KMS-11 (cell line): ENCODE measurements around the gene CAMK2G.
A peak's percentile ranks its signal among the peaks of the same experiment; 100 is the strongest.

Experiments used
- H2AFZ ChIP-seq: fragments of 200-600 bp; sonication (generic); 2 replicates; pipeline ENCODE4 v1.6.1; 2016; ENCODE audit warnings: antibody characterized with exemption, mixed run types, low read depth
- H3K27ac ChIP-seq: fragments of 200-600 bp; sonication (generic); 2 replicates; pipeline ENCODE4 v1.6.1; 2016; ENCODE audit warnings: mild to moderate bottlenecking, mixed run types
- H3K27me3 ChIP-seq: fragments of 200-600 bp; sonication (generic); 2 replicates; pipeline ENCODE4 v1.6.1; 2017; ENCODE audit warnings: mild to moderate bottlenecking, low read depth, mixed run types, moderate library complexity; ENCODE audit not compliant: insufficient read depth
- H3K36me3 ChIP-seq: fragments of 200-600 bp; sonication (generic); 2 replicates; pipeline ENCODE4 v1.6.1; 2017; ENCODE audit warnings: mild to moderate bottlenecking, mixed run types; ENCODE audit not compliant: insufficient read depth
- H3K4me1 ChIP-seq: fragments of 200-600 bp; sonication (generic); 2 replicates; pipeline ENCODE4 v1.6.1; 2016; ENCODE audit warnings: mild to moderate bottlenecking, low read depth, mixed run types; ENCODE audit not compliant: poor library complexity, severe bottlenecking
- H3K4me2 ChIP-seq: fragments of 200-600 bp; sonication (generic); 2 replicates; pipeline ENCODE4 v1.7.0; 2016; ENCODE audit warnings: mild to moderate bottlenecking, mixed run types
- H3K4me3 ChIP-seq: fragments of 200-600 bp; sonication (generic); IDR thresholded peaks from 2 replicates; pipeline ENCODE4 v1.6.1; 2017; ENCODE audit warnings: low read depth, low read length, mixed read lengths; ENCODE audit not compliant: insufficient read depth
- H3K79me2 ChIP-seq: fragments of 200-600 bp; sonication (generic); 2 replicates; pipeline ENCODE4 v1.6.1; 2016; ENCODE audit warnings: low read depth, mixed run types; ENCODE audit not compliant: insufficient read depth
- H3K9ac ChIP-seq: fragments of 200-600 bp; sonication (generic); 2 replicates; pipeline ENCODE4 v1.6.1; 2016; ENCODE audit warnings: mild to moderate bottlenecking, mixed run types
- H4K20me1 ChIP-seq: fragments of 200-600 bp; sonication (generic); 2 replicates; pipeline ENCODE4 v1.6.1; 2016; ENCODE audit warnings: mild to moderate bottlenecking, mixed run types; ENCODE audit not compliant: insufficient read depth
- CTCF ChIP-seq: fragments of 200-600 bp; sonication (generic); conservative IDR thresholded peaks from 2 replicates; pipeline ENCODE4 v1.6.1; 2017; ENCODE audit warnings: low read depth, mild to moderate bottlenecking, antibody characterized with exemption, low read length, moderate library complexity, mixed read lengths

CAMK2G gene

GRCh38 chr10:73850863-73851461, 23.4 kb downstream of the CAMK2G start:
- Histone ChIP-seq H3K9ac (no peak overlapping the region), H3K27me3 (no peaks in the 10 kb centered on the region), H3K27ac (no peak overlapping the region), H3K4me3 (no peak overlapping the region), H3K79me2 (peaks cover 23% of the 10 kb centered on the region), H2AFZ (no peak overlapping the region), H3K4me1 (peaks cover 45% of the 10 kb centered on the region), H3K4me2 (no peak overlapping the region), H3K36me3 (no peaks in the 10 kb centered on the region; the same call in 1 of the 2 replicates), H4K20me1 (no peaks in the 10 kb centered on the region)
- TF ChIP-seq CTCF: no peak

- TF ChIP-seq CTCF: no peak
- Histone ChIP-seq H3K4me1 (peaks cover 37% of the 10 kb centered on the region), H4K20me1 (no peaks in the 10 kb centered on the region), H3K36me3 (no peaks in the 10 kb centered on the region; the same call in 1 of the 2 replicates), H3K79me2 (peaks cover 16% of the 10 kb centered on the region), H2AFZ (no peak overlapping the region), H3K27me3 (no peaks in the 10 kb centered on the region), H3K4me2 (no peak overlapping the region), H3K4me3 (no peak overlapping the region), H3K27ac (no peak overlapping the region), H3K9ac (no peak overlapping the region)
These were observed 24.1 kb downstream of the CAMK2G start for GRCh38 chr10:73850211-73850610.

- H3K4me1 ChIP-seq: peaks cover 25% of the 10 kb centered on the region
- no peak overlapping the region for H3K4me3 ChIP-seq
- peaks cover 3% of the 10 kb centered on the region; the same call in 1 of the 2 replicates for H3K79me2 ChIP-seq
- H2AFZ ChIP-seq: no peak overlapping the region
- TF ChIP-seq CTCF: peak; percentile 94
- no peaks in the 10 kb centered on the region for H4K20me1 ChIP-seq
- H3K27ac ChIP-seq: no peak overlapping the region; the same call in 1 of the 2 replicates
- H3K9ac ChIP-seq: no peak overlapping the region
- H3K36me3 ChIP-seq: no peaks in the 10 kb centered on the region; the same call in 1 of the 2 replicates
- H3K4me2 ChIP-seq: no peak overlapping the region
- H3K27me3 ChIP-seq: no peaks in the 10 kb centered on the region
These were observed 25.4 kb downstream of the CAMK2G start for GRCh38 chr10:73848821-73849489.

- Histone ChIP-seq H3K4me1 (peaks cover 16% of the 10 kb centered on the region), H4K20me1 (no peaks in the 10 kb centered on the region), H3K27me3 (no peaks in the 10 kb centered on the region), H3K9ac (no peak overlapping the region), H3K4me3 (no peak overlapping the region), H3K4me2 (no peak overlapping the region), H3K79me2 (no peaks in the 10 kb centered on the region; the same call in 1 of the 2 replicates), H2AFZ (no peak overlapping the region), H3K36me3 (no peaks in the 10 kb centered on the region; the same call in 1 of the 2 replicates), H3K27ac (no peak overlapping the region)
- TF ChIP-seq CTCF: no peak
These were observed 27.3 kb downstream of the CAMK2G start for GRCh38 chr10:73847031-73847430.
